Measurements from ENCODE around the gene PRR20D.
"Not testable (repeated sequence)": the region's sequence is repeated elsewhere in the genome, so short reads cannot be mapped to it uniquely, and the experiment has no call there.

GRCh38 chr13:57148106-57148505 is 12.3 kb upstream of the PRR20D start:
- not testable (repeated sequence) for TF ChIP-seq CTCF, POLR2A (IDR thresholded peaks at IDR 0.05)

Measured in esophagus squamous epithelium (tissue), 4 donors.